KBM-7 (cell line): ENCODE data around the gene NT5DC1.
"Not testable (repeated sequence)": the region's sequence is repeated elsewhere in the genome, so short reads cannot be mapped to it uniquely, and the experiment has no call there.

Source experiments
- DNase-seq: peaks from one replicate; pipeline ENCODE4 v3.0.0-alpha.2; 2015
- in situ Hi-C: fragments of 300-500 bp; cut with MboI; formaldehyde crosslinking; loops from 2 replicates; pipeline ENCODE4 v1.14.3; 2020; ENCODE audit warnings: low sequenced_read_pairs, low pct_unique_long_range_greater_than_20kb, mixed read lengths

The NT5DC1 gene

GRCh38 chr6:116255246-116255800 lies 154.7 kb downstream of the NT5DC1 start:
- no peak for DNase-seq
- in situ Hi-C loops = no loop called here

DNA sequence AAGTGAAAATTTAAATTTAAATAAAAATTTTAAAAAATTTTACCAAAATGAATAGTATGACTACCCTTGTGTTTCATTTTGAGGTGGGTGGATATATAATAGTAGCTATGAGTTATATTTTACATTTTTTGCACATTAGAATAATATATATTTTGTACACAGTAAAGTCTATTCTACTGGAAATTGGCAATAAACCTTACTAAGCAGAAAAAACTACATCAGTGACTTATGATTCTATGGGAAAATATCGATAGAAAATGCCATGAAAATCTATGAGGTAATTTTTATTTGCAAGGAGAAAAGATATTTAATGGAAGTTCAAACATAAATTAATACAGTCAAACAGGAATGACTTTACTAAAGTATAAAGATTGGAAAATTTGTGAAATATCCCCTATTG lies 156.0 kb downstream of the NT5DC1 start:
- in situ Hi-C loops = no loop called here
- no peak for DNase-seq

- DNase-seq = no peak
- in situ Hi-C loops = no loop called here
Observed at GRCh38 chr6:116258520-116258919, 157.9 kb downstream of the NT5DC1 start.

- in situ Hi-C loops = no loop called here
- no peak for DNase-seq
Observed at GRCh38 chr6:116263353-116263752, 162.7 kb downstream of the NT5DC1 start.

- DNase-seq = no peak
- in situ Hi-C loops = no loop called here
Observed at GRCh38 chr6:116265041-116265829, 164.6 kb downstream of the NT5DC1 start.

DNA sequence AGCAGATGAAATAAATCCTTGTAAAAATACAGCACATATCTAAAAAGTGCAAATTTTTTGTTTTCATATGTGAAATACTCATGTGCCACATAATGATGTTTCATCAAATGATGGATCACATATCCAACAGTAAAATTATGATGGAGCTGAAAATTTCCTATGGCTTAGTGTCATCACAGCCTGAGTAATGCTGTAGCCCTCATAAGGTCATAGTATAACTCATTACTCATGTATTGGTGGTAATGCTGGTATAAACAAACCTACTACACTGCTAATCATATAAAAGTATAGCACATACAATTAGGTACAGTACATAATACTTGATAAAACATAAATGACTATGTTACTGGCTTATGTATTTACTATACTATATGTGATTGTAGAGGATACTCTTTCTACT lies 166.2 kb downstream of the NT5DC1 start:
- in situ Hi-C loops = no loop called here
- DNase-seq = no peak

DNA sequence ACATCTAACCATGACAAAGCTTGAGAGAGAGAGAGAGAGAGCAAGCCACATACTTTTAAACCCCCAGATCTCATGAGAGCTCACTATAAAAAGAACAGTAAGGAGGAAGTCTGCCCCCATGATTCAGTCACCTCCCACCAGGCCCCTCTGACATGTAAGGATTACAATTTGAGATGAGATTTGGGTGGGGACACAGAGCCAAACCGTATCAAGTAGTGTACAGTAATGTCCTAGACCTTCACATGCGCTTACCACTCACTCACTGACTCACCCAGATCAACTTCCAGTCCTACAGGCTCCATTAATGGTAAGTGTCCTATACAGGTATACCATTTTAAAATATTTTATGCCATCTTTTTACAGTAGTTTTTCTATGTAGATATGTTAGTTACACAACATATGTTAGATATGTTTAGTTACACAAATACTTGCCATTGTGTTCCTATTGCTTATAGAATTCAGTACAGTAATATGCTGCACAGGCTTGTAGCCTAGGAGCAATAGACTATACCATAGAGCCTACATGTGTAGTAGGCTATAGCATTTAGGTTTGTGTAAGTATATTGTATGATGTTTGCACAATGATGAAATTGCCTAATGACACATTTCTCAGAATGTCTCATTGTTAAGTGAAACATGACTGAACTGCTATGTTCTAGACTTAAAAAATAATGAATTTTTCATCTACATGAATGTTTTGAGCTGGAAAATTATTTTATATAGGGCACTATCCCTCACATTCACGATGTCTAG lies 167.4 kb downstream of the NT5DC1 start:
- in situ Hi-C loops = no loop called here
- peak; percentile 57 for DNase-seq

- in situ Hi-C loops = no loop called here
Observed at GRCh38 chr6:116268589-116269293, 168.1 kb downstream of the NT5DC1 start.

GRCh38 chr6:116271149-116271708 lies 170.6 kb downstream of the NT5DC1 start:
- DNase-seq = no peak
- in situ Hi-C loops = no loop called here

More at GRCh38 chr6:116268589-116269293, 168.1 kb downstream of the NT5DC1 start:
- DNase-seq = peak; percentile 81

GRCh38 chr6:116277124-116277523 lies 176.5 kb downstream of the NT5DC1 start:
- in situ Hi-C loops = no loop called here
- no peak for DNase-seq

DNA sequence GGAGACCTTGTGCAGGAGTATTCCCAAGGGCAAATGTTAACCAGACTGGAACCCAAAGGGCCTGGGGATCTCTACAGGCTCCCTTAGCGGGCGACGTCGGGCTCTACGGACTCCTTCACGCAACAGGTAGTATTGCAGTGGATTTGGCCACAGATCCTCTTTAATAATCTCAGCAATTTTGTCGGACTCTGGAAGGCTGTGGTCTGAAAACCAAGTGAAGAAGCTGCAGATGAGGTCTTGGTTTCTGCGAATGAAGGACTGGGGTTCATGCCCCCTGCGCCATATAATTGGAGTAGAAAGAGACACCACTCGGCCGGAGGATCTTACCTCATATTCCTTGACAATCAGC lies 177.8 kb downstream of the NT5DC1 start:
- in situ Hi-C loops = no loop called here
- DNase-seq = no peak

DNA sequence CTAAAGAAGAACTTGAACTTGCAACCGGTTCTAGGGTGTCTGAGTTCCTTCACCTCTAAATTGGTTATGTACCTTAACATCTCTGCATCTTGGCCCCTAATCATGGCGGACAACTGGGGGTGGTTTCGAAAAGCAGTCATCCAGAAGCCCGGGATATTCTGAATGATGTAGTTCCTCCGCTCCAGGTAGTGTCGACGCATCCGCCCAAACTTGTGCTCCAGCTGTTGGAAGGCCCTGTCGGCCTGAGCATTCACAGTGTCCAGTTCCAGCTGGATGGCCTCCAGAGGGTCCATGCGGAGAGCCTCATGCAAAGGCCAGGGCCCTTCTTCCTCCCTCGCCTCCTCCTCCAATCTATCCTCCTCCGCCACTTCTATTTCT lies 178.2 kb downstream of the NT5DC1 start:
- in situ Hi-C loops = no loop called here
- DNase-seq = no peak

DNA sequence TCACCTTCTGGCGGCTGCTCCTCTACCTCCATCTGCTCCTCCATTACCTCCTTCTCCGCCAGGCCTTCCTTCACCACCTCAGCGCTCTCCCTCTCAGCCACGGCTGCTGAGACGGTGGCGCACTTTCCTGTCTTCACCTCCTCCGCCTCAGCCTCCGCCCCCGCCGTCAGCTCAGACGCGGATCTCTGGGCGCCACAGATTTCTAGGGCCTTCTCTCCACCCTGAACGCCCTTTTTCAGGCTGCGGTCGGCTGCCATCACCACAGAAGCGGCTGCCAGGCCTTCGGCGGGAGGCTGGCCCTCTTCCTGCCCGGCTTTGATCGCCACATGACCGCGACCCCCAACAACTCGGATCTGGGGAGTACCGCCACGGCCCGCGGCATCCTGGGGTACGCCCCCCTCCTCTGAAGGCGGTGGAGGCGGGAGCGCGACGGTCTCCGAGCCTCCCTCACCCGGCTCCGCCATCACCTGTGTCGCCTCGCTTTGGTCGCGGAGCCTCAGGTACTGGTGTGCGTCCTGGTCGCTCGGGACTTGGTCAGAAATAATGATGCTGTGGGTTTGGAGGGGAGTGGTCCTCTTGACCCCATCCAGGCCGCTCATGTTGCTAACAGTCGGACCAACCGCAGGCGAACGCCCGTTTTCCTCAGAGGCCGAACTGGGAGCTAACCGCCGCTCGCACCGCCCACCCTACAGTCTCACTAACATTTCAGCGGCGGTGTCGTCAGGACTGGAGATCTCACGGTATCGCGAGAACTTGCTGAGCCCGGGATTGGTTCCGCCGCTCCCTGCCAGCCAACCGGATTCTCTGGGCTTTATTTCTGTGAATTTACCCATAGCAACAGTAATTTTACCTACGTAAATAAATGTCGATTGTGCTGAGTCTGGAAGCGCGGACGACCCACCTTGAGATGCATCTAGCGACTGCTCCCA lies 178.8 kb downstream of the NT5DC1 start, which contains the start of gene TSPYL1:
Gene TSPYL1, minus strand, starts transcription at position 699 of the 929 bp plus-strand sequence. Its CDS starts 100 bp downstream, at position 599.
- in situ Hi-C loops = no loop called here
- peak; percentile 96 for DNase-seq

GRCh38 chr6:116280161-116280932 lies 179.7 kb downstream of the NT5DC1 start:
- in situ Hi-C loops = no loop called here
- no peak for DNase-seq

- DNase-seq = no peak
- in situ Hi-C loops = no loop called here
Observed at GRCh38 chr6:116280933-116281316, 180.3 kb downstream of the NT5DC1 start.

DNA sequence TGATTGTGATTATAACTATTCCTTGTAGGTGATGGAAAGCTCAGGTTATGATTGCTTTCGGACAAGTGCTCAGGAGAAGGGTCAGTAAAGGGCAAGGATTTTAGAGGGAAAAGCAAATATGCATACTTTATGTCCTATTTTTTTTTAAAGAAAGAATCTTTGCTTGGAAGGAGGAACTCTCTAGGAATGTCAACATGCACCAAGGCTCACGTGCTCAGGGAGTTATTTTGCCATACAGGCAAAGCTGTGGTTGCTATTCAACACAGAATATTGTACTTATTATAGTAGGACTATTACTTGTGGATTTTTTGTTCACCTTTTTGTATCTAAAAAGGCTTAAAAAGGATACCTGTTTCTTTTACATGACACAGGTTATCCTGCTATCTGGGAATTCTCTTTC lies 182.0 kb downstream of the NT5DC1 start:
- DNase-seq = no peak
- in situ Hi-C loops = no loop called here

GRCh38 chr6:116283191-116283590 lies 182.5 kb downstream of the NT5DC1 start:
- DNase-seq = no peak
- in situ Hi-C loops = no loop called here

- in situ Hi-C loops, DNase-seq: not testable (repeated sequence)
Observed at GRCh38 chr6:116284984-116285383, 184.3 kb downstream of the NT5DC1 start.
